Measurements from ENCODE around the gene IGFBP3.
"Not testable (repeated sequence)": the region's sequence is repeated elsewhere in the genome, so short reads cannot be mapped to it uniquely, and the experiment has no call there.

IGFBP3 gene, protein sequence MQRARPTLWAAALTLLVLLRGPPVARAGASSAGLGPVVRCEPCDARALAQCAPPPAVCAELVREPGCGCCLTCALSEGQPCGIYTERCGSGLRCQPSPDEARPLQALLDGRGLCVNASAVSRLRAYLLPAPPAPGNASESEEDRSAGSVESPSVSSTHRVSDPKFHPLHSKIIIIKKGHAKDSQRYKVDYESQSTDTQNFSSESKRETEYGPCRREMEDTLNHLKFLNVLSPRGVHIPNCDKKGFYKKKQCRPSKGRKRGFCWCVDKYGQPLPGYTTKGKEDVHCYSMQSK

DNA sequence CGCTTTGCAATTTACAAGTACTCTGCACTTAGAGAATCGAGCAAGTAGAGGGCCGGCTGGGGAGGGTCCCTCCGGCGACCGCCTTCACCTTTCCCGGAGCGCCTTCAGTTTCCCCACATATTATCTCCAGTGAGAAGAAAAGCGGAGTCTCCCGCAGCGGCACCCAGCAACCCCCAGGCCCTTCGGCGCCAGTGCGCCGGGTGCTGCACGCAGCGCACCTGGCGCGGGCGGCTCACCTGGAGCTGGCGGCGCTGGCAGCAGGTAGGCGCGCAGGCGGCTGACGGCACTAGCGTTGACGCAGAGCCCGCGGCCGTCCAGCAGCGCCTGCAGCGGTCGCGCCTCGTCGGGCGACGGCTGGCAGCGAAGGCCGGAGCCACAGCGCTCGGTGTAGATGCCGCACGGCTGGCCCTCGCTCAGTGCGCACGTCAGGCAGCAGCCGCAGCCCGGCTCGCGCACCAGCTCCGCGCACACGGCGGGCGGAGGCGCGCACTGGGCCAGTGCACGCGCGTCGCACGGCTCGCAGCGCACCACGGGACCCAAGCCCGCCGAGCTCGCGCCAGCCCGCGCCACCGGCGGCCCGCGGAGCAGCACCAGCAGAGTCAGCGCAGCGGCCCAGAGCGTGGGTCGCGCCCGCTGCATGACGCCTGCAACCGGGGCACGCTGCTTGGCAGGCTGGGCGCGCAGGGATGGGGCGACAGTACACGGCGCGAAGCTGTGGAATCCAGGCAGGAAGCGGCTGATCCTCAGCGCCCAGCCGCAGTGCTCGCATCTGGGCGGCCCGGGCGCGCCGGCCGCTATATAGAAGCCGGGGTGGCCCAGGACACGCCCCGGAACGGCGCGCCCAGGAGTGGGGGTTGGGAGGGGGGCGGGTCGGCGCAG, at the start of gene IGFBP3:
TSS of gene IGFBP3 (minus strand) at position 771 of the 879 bp plus-strand sequence. CDS start at position 639, 132 bp downstream.
- peak; percentile 17 to 69 for DNase-seq

GRCh38 chr7:45970454-45970853, 49.4 kb upstream of the IGFBP3 start:
- no peak for DNase-seq

DNA sequence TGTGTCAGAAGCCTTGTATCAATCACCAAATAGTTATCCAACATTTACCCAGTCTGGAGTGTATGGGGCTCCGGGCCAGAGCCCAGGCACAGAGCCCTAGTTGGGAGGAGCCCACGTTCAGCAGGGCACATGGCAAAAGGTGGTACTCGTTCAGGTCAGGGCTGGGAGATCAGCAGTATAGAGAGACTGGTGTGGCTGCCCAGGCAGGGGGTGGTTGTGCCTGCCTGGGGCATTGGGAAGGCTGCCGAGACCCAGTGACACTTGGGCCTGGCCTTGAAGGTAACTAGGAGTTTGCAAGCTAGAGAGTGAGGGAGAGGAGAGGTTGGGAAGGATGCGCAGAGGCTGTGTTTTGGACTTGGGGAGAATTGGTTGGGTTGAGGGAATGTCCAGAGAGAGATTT, 48.9 kb upstream of the IGFBP3 start:
- no peak for DNase-seq

DNA sequence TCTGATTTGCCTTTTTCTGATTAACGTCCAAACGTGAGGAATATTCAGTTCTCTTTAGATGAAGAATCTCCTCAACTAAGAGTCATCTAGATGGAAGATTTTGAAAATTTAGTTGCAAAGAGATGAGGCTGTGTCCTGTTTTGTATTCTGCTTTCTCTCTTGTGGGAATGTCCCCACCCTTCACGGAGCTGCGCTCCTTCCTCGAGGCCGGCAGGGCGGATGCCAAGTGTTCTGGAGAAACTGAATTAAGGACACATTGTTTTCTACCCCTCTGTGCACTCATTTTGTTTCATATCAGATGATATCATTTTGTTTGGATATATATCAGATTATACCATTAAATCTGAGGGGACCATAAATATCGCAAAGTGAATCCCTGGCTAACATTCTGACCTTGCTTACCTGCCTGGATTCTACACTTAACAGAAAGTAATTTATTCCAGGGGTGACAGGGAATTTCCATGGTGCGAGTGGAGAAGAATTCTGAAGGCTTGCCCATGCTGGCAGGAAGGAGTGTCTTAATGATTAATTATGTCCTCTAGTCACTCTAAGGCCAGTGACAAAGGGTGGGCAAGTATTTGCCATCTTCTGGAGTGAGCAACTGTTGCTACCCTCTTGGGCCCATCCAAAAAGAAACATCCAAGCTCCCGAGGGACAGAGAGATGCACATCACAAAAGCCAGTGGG, 47.9 kb upstream of the IGFBP3 start:
- DNase-seq = no peak

DNA sequence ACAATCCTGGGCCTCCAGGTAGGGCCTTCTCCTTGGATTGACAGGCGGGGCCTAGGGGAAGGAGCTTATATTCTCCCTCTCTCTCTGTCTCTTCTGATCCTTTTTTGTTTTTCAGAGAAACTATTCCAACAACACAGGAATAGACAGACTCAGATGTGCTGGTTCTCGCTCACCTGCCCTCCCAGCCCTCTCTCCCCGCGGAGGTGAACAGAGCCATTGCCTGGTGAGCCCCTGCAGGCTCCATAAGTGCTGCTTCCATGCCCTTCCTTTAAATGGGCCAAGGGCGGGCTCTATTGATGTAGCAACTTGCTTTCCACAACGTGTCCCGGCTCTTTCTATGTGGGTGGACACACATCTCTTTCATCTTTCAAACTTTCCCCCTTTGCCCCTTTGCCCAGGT, 47.2 kb upstream of the IGFBP3 start:
- no peak for DNase-seq

DNA sequence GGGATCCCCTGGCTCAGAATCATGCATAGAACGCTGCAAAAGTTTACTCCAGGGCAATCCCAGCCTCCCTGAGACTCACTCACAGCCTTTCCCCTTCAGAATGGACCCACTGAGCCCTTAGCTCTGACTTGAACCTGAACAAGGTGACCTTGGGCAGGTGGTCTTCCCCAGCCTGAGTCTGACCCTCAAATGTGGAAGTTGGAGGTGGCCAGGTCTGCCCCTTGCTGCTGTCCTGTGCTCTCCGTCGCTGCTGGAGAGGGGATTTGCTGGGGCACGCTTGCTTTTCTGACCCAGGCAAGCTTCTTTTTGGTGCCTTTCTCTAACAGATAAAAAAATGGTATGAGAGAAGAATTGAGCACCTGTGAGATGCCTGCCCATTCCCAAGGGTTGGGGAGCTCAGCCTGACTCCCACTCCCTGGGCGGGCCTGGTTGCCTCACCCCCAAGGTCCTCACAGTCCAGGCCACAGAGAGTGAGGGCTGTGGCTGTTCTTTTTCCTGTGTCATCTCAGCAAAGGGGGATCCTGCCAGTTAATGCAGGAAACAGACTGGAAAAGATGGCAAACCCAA, 46.6 kb upstream of the IGFBP3 start:
- no peak for DNase-seq

DNA sequence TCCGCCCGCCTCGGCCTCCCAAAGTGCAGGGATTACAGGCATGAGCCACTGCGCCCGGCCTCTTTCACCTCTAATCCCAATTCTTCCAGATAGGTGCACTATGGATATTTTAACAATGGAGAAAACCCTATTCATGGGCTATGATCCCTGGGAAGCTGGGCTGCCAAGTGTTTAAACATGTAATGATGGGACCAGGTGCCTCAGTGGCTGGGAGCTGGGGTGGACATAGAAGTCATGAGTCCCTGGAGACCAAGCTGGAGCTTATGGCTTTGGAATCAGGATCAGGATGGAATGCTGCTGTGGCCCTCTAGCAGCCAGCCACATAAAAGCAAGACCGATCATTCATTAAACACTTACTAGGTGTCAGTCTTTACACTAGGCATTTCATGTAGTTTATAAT, 41.8 kb upstream of the IGFBP3 start:
- DNase-seq = no peak

GRCh38 chr7:45957721-45958120, 36.6 kb upstream of the IGFBP3 start:
- DNase-seq = no peak

DNA sequence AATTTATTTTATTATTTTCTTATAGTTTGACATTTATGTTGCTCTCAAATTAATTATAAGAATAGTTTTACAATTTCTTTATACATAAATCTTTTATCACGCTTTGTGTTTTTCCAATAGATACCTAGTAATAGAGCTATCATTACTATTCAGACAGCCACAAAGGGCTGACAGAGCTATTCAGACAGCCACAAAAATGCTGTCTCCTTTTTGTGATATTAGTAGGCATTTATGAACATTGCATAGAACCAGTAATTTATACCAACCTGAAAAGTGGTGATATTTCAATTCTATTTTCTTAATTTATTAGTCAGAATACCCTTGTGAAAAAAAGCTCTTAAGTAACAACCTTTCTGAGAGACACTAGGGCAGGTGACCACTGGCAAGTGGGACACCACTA, 34.2 kb upstream of the IGFBP3 start:
- DNase-seq = no peak

GRCh38 chr7:45953055-45953454, 32.0 kb upstream of the IGFBP3 start:
- not testable (repeated sequence) for DNase-seq

DNA sequence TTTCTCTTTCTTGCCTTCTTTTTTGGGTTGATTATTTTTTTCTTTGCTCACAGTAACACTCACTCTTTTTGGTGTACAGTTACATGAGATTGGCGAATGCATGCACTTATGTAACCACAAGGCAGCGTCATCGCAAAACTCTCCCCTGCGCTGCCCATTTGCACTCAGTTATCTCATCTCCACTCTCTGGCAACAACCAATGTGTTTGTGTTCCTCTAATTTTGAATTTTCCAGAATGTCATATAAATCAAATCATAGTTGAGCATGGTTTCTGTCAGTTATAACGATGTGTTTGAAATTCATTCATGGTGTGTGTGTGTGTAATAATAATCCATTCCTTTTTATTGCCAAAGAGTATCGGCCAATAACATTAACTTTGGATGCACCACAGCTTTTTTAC, 23.0 kb upstream of the IGFBP3 start:
- no peak for DNase-seq

GRCh38 chr7:45940939-45941338, 19.9 kb upstream of the IGFBP3 start:
- DNase-seq = no peak

DNA sequence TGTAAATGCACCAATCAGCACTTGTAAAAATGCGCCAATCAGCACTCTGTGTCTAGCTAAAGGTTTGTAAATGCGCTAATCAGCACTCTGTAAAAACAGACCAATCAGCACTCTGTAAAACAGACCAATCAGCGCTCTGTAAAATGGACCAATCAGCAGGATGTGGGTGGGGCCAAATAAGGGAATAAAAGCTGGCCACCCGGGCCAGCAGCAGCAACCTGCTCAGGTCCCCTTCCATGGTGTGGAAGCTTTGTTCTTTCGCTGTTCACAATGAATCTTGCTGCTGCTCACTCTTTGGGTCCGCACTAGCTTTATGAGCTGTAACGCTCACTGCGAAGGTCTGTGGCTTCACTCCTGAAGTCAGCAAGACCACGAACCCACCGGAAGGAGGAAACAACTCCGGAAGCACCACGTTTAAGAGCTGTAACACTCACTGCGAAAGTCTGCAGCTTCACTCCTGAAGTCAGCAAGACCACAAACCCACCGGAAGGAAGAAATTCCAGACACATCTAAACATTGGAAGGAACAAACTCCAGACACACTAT, 19.2 kb upstream of the IGFBP3 start:
- not testable (repeated sequence) for DNase-seq

DNA sequence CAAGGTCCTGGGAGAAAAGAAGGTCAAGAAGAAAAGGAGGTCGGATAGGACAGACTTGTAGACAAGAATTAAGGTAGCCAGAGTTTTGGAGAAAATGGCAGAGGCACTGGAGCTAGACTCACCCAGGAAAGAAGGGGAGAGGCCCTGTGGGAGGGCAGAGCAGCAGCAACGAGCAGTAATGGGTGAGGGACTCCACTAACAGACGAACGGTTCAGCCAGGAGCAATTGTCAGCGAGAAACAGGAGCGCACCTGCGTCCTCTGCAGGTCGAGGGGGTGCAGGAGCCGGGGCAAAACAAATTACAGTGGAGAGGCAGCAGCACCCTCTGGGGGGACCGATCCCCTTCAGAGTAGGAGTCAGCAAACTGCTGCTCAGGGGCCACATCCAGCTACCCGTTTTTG, 18.5 kb upstream of the IGFBP3 start:
- DNase-seq = no peak

DNA sequence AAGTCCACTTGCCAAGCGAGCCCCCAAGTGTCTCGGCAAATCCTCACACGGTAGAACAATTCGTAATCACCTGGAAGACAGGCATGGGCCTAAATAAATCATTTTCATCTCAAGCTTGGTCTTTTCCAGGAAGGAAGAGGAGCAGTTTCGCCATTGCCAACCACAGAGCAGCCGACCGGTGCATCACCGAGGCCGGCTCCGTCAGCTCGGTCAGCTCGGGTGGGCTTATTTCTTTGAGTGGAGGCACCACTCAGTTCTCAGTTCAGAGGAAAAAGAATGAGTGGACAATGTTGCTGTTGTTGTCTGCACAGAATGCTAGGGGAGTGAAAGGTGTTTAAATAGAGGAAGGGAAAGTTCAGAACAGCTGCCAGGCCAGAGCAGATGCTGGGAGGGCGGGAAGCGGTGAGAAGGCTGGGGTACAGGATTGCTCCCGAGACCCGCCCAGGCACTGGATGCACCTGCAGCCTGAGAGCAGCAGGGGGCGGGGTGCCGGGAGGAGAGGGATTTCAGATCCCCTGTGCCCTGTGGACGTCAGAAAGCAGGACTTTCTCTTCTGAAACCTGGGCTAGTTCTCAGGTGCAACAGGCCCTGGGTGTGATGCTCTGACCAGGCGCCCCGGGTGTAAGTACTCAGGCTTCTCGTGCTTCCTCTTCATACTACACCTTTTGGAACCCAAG, 17.7 kb upstream of the IGFBP3 start:
- no peak for DNase-seq

GRCh38 chr7:45937862-45938261, 16.8 kb upstream of the IGFBP3 start:
- no peak for DNase-seq

GRCh38 chr7:45937301-45937700, 16.2 kb upstream of the IGFBP3 start:
- no peak for DNase-seq

- DNase-seq = no peak
Measured at GRCh38 chr7:45930967-45931366, 9.9 kb upstream of the IGFBP3 start.

DNA sequence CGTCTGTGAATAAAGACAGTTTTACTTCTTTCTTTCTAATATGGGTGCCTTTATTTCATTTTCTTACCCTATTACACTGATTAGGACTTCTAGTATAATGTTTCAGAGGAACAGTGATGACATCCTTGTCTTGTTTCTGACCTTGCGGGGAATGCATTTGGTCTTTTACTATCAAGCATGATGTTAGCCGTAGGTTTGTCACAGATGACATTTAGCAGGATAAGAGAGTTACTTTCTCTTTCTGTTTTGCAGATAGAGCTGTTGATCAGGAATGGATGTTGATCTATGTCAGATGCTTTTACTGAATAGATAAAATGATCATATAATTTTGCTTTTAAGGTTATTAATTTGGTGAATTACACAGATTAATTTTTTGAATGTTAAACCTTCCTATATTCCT, 6.6 kb upstream of the IGFBP3 start:
- no peak for DNase-seq

GRCh38 chr7:45924283-45924682, 3.2 kb upstream of the IGFBP3 start:
- DNase-seq = no peak

- no peak for DNase-seq
Measured at GRCh38 chr7:45923818-45924217, 2.7 kb upstream of the IGFBP3 start.

- DNase-seq = peak; percentile 25 to 35
Measured at GRCh38 chr7:45923290-45923689, 2.2 kb upstream of the IGFBP3 start.

Measured in NCI-H2081 (cell line).